Panc1 (cell line): ENCODE data around the gene TMEM8B. TPM values are rescaled to one million over a fixed set of nuclear protein-coding genes. Genes with fewer than 3 reads are reported as not detected.
A peak's percentile ranks its signal among the peaks of the same experiment; 100 is the strongest.

Experiments
- ATAC-seq: fragments of 200-7000 bp; cut with Tn5 transposase; 2 replicates; pipeline ENCODE4 v1.9.1; 2020; ENCODE audit warnings: mild to moderate bottlenecking, moderate library complexity
- BruUV-seq: library from RNA; stranded (reverse); fragments of 400-500 nt; replicated peaks from 2 replicates; lab custom pipeline; 2021; lab: Mats Ljungman, UMichigan
- CTCF ChIA-PET: fragments of 300-600 bp; sonication (Branson Sonifier 250); formaldehyde crosslinking; loops from one replicate; lab custom pipeline; 2022; ENCODE audit warnings: antibody characterized with exemption; lab: Charles Lee
- POLR2A ChIA-PET: fragments of 300-600 bp; sonication (Branson Sonifier 250); formaldehyde crosslinking; loops from one replicate; lab custom pipeline; 2022; ENCODE audit warnings: antibody characterized with exemption; lab: Charles Lee
- DNase-seq: peaks from one replicate; pipeline ENCODE4 v3.0.0-alpha.2; 2010; ENCODE audit warnings: low read depth, low spot score
- H3K27ac ChIP-seq: 2 replicates; pipeline ENCODE4 v1.5.1; 2011; ENCODE audit warnings: mild to moderate bottlenecking, low read length, inconsistent platforms
- H3K27me3 ChIP-seq: fragments of 200-500 bp; sonication (Bioruptor generic); 2 replicates; pipeline ENCODE4 v1.6.0; 2014; ENCODE audit warnings: low read length, inconsistent platforms; ENCODE audit not compliant: control insufficient read depth, insufficient read depth
- H3K36me3 ChIP-seq: fragments of 200-500 bp; sonication (Bioruptor generic); 2 replicates; pipeline ENCODE4 v1.5.1; 2014; ENCODE audit warnings: inconsistent platforms, mild to moderate bottlenecking, low read length, moderate library complexity; ENCODE audit not compliant: control insufficient read depth, insufficient read depth
- H3K4me1 ChIP-seq: 2 replicates; pipeline ENCODE4 v1.5.1; 2011; ENCODE audit warnings: inconsistent platforms, mild to moderate bottlenecking, low read length, moderate library complexity; ENCODE audit not compliant: control insufficient read depth, insufficient read depth
- H3K4me3 ChIP-seq, 2 experiments: 2 replicates each; pipeline ENCODE4 v1.5.1; 2011 to 2012; ENCODE audit warnings: low read depth in 2 of 2, low read length in 2 of 2, mild to moderate bottlenecking in 2 of 2, inconsistent platforms in 1 of 2, moderate library complexity in 1 of 2
- H3K9me3 ChIP-seq: fragments of 200-500 bp; sonication (Bioruptor generic); 2 replicates; pipeline ENCODE4 v1.5.1; 2014; ENCODE audit warnings: low read depth, mild to moderate bottlenecking, inconsistent platforms, low read length, moderate library complexity; ENCODE audit not compliant: control insufficient read depth, insufficient read depth
- CTCF ChIP-seq: fragments of 450-650 bp; IDR thresholded peaks from 2 replicates; pipeline ENCODE4 v1.5.1; 2017; ENCODE audit warnings: mild to moderate bottlenecking
- POLR2AphosphoS5 ChIP-seq: IDR thresholded peaks from 2 replicates; pipeline ENCODE4 v1.6.1; 2012; ENCODE audit warnings: mild to moderate bottlenecking, low read depth, low read length, moderate library complexity
- REST ChIP-seq, 2 experiments: IDR thresholded peaks; 2 replicates each; pipeline ENCODE4 v1.6.1; 2011 to 2012; ENCODE audit warnings: low read depth in 2 of 2, control low read depth in 1 of 2, low read length in 1 of 2, mild to moderate bottlenecking in 1 of 2, moderate library complexity in 1 of 2; ENCODE audit not compliant: insufficient read depth in 1 of 2
- SIN3A ChIP-seq: IDR thresholded peaks from 2 replicates; pipeline ENCODE4 v1.6.1; 2012; ENCODE audit warnings: low read depth, mild to moderate bottlenecking, low read length, moderate library complexity, borderline replicate concordance; ENCODE audit not compliant: insufficient read depth
- TCF7L2 ChIP-seq: IDR thresholded peaks from 2 replicates; pipeline ENCODE4 v1.6.1; 2011; ENCODE audit warnings: mild to moderate bottlenecking, low read depth, low read length, inconsistent platforms
- in situ Hi-C: cut with HindIII; loops from 2 replicates; pipeline ENCODE4 v1.10.0; 2016; ENCODE audit warnings: low sequenced_read_pairs, low pct_unique_long_range_greater_than_20kb
- intact Hi-C: fragments of 100-400 bp; cut with micrococcal nuclease; formaldehyde crosslinking; loops from one replicate; pipeline ENCODE4 v1.10.0; 2022; ENCODE audit not compliant: unreplicated experiment
- total RNA-seq: library from RNA; stranded (reverse); gene quantifications from one replicate; pipeline ENCODE4 v1.2.1, GENCODE V29; 2021; ENCODE audit not compliant: unreplicated experiment

Gene TMEM8B
- total RNA-seq, 1 experiment from 2014 or later: 7.9 TPM

- BruUV-seq: no TSS peak
- intact Hi-C loops: no loop called here
- Histone ChIP-seq H3K27me3 (no peaks in the 10 kb centered on the region), H3K27ac (no peak overlapping the region), H3K4me3 (no peak overlapping the region), H3K4me1 (no peaks in the 10 kb centered on the region; the same call in 1 of the 2 replicates), H3K9me3 (no peaks in the 10 kb centered on the region), H3K36me3 (no peaks in the 10 kb centered on the region)
- no peak for ATAC-seq
- ChIA-PET CTCF (interaction anchor here (0.7 kb wide), 1 partner anchor 73 kb away, joined by 3 read pairs; no protein-coding TSS in a partner anchor), POLR2A (no interaction called here)
- in situ Hi-C loops: no loop called here
- DNase-seq: no peak
- TF ChIP-seq POLR2AphosphoS5: no peak
- no peak for TF ChIP-seq CTCF
- TF ChIP-seq REST (IDR thresholded peaks at IDR 0.05; ENCODE audit: insufficient read depth in 1 of 2, low read depth in 2 of 2, low read length in 1 of 2): no peak
- TF ChIP-seq SIN3A: no peak
- no peak for TF ChIP-seq TCF7L2
Measured at GRCh38 chr9:35845824-35846771, 17.1 kb downstream of the TMEM8B start.

- CTCF ChIA-PET: interaction anchor here (1.2 kb wide), 1 partner anchor 22 kb away, joined by 3 read pairs; no protein-coding TSS in a partner anchor
- no peak for TF ChIP-seq CTCF
- no peak for TF ChIP-seq REST (IDR thresholded peaks at IDR 0.05; ENCODE audit: insufficient read depth in 1 of 2, low read depth in 2 of 2, low read length in 1 of 2)
- no peak for TF ChIP-seq SIN3A
- no peak for TF ChIP-seq POLR2AphosphoS5
- TF ChIP-seq TCF7L2: no peak
- H3K4me3 ChIP-seq: no peak overlapping the region
- no peaks in the 10 kb centered on the region; the same call in 1 of the 2 replicates for H3K4me1 ChIP-seq
- H3K27me3 ChIP-seq: peaks cover 5% of the 10 kb centered on the region; the same call in 1 of the 2 replicates
- no peaks in the 10 kb centered on the region for H3K36me3 ChIP-seq
- no peaks in the 10 kb centered on the region for H3K9me3 ChIP-seq
- DNase-seq: no peak
- no peak overlapping the region for H3K27ac ChIP-seq
- POLR2A ChIA-PET: no interaction called here
- 0 out of 2 replicates have a peak, but pooled peaks have one; percentile 28 for ATAC-seq
- no TSS peak for BruUV-seq
- intact Hi-C loops (no loop called here), in situ Hi-C loops (no loop called here)
Measured at GRCh38 chr9:35847792-35848572, 19.0 kb downstream of the TMEM8B start.
